C4-2B (cell line): ENCODE results near the gene TAAR1.

ENCODE experiments used
- H3K27ac ChIP-seq: fragments of 450-650 bp; 2 replicates; pipeline ENCODE4 v1.5.1; 2017
- ZFX ChIP-seq: fragments of 450-650 bp; IDR thresholded peaks from 2 replicates; pipeline ENCODE4 v1.6.1; 2017
- TF ChIP-seq, protein P1 (sequence below): fragments of 450-650 bp; conservative IDR thresholded peaks from 2 replicates; pipeline ENCODE4 v1.5.1; 2017; ENCODE audit warnings: mild to moderate bottlenecking

TAAR1 gene

GRCh38 chr6:132633362-132633761 is 25.6 kb downstream of the TAAR1 start:
- no peak overlapping the region for H3K27ac ChIP-seq
- TF ChIP-seq, protein P1, sequence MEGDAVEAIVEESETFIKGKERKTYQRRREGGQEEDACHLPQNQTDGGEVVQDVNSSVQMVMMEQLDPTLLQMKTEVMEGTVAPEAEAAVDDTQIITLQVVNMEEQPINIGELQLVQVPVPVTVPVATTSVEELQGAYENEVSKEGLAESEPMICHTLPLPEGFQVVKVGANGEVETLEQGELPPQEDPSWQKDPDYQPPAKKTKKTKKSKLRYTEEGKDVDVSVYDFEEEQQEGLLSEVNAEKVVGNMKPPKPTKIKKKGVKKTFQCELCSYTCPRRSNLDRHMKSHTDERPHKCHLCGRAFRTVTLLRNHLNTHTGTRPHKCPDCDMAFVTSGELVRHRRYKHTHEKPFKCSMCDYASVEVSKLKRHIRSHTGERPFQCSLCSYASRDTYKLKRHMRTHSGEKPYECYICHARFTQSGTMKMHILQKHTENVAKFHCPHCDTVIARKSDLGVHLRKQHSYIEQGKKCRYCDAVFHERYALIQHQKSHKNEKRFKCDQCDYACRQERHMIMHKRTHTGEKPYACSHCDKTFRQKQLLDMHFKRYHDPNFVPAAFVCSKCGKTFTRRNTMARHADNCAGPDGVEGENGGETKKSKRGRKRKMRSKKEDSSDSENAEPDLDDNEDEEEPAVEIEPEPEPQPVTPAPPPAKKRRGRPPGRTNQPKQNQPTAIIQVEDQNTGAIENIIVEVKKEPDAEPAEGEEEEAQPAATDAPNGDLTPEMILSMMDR: no peak
- TF ChIP-seq ZFX: no peak

DNA sequence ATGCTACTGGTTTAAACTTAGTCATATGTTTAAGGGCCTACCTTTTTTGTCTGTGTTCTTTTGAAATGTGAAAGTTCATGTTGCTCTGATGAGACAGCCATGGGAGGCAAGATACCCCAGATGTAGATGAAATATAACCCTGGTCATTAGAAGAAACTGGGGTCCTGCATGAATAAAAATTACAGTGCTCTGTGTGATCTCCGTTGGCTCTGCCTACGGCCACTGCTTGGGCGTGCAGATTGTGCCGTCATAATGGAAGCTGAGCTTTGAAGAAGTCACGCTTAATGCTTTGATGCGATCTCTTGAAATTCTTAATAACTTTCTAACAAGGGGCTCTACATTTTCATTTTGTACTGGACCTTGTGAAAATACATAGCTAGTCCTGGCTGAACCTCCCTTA is 34.8 kb downstream of the TAAR1 start, which contains the start of gene TAAR2:
TAAR2 (minus strand) TSS at position 101 of the 400 bp plus-strand sequence; CDS start at position 101, 0 bp downstream.
- no peak for TF ChIP-seq ZFX
- TF ChIP-seq, protein P1: no peak
- H3K27ac ChIP-seq: no peak within 1 kb of the TSS

DNA sequence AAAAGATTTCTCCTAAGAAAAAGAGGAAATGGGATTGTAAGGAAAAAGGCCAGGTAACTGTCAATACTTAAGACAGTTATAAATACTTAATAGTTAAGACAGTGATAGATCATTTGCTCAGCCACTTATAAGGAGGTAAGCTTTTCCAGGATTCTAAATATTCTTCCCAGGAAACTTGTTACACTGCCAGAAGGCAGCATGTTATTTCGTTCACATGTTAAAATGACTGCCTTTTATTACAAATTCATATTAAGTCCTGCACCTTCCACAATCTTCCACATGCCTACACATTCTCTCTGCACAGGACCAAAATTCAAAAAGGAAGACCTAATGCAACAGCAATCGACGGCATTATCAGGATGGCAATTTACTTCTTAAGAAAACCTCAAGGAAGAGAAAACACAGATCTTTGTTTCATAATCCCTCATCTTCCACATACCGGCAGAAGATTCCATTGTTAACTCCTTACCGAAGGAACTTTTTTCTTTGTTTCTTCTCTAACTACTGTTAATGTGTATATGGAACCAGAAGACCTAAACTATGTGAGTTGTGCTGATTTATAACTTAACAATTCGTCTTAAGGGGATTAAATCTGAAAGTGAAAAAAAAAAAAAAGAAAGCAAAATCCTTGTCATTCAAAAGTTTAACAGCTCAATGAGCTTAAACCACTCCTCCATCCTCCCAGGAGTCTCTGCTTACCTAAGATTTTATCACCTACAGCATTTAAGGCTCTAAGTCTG is 35.7 kb downstream of the TAAR1 start:
- no peak for TF ChIP-seq ZFX
- TF ChIP-seq, protein P1: no peak
- no peak overlapping the region for H3K27ac ChIP-seq

GRCh38 chr6:132616677-132617076 is 42.3 kb downstream of the TAAR1 start:
- H3K27ac ChIP-seq: no peak overlapping the region
- no peak for TF ChIP-seq ZFX
- TF ChIP-seq, protein P1: no peak

- no peak for TF ChIP-seq ZFX
- H3K27ac ChIP-seq: no peak overlapping the region
Observed at GRCh38 chr6:132614554-132614953, 44.4 kb downstream of the TAAR1 start.

DNA sequence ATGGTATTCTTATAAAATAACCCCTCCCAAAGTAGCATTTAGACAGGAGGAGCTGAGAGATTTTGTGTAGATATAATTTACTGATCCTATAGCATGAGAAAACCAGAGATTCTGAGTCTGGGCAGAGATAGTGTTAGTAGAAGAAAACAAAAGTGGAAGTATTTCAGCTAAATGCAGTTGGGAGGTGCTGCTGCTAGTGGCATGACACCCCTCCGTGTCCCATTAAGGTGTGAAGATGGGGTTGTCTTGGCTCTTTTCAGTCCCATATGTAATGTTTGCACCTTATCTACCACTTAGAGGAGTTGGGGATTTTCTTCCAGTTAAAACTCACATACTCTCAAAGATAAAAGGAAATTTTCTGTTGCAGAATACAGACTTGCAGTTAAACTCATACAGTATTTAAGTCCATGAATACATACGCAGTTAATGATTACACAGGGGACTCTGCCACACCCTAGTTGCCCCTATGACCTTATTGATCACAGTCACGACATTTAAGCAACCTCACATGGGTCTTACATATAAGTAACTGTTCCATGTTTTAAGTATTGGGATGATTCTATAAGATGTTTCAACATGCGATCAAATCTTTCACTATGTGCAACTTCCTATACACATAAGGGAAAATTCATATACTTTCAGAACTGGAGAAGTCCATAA is 46.4 kb downstream of the TAAR1 start:
- no peak overlapping the region for H3K27ac ChIP-seq
- TF ChIP-seq, protein P1: no peak
- no peak for TF ChIP-seq ZFX

- TF ChIP-seq ZFX: no peak
- TF ChIP-seq, protein P1: no peak
Observed at GRCh38 chr6:132611616-132612015, 47.4 kb downstream of the TAAR1 start.

More at GRCh38 chr6:132611616-132612015, 47.4 kb downstream of the TAAR1 start:
- no peak overlapping the region for H3K27ac ChIP-seq
